ENCODE data around the gene ODR4. TPM values are rescaled to one million over a fixed set of nuclear protein-coding genes. Genes with fewer than 3 reads are reported as not detected.
A peak's percentile ranks its signal among the peaks of the same experiment; 100 is the strongest.
"Not testable (repeated sequence)": the region's sequence is repeated elsewhere in the genome, so short reads cannot be mapped to it uniquely, and the experiment has no call there.

Gene ODR4
- total RNA-seq, 1 donor: 13.8 TPM

DNA sequence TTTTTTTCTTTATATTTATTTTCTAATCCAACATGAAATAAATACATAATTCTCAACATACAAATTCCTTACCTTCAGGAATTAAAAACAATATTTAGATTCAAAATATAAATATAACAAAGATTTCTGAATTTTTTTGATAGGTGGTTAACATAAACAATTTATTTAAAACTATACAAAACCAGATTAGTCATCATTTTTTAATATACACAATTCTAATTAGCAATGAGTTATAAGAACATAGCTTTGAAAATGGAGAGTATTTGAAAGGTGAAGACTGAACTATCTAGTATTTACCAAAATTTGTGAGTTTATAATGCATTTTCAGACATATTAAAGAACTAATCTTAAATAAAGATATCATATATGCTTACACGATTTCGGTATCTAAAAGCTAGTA is 38.1 kb upstream of the ODR4 start:
- Histone ChIP-seq H2AFZ (ENCODE audit: low read length) (no peak overlapping the region), H3K9me3 (ENCODE audit: low read depth, low read length) (no peaks in the 10 kb centered on the region), H3K4me2 (ENCODE audit: insufficient read depth, low read length) (no peak overlapping the region), H3K79me2 (ENCODE audit: insufficient read depth, low read length) (no peaks in the 10 kb centered on the region), H4K20me1 (ENCODE audit: insufficient read depth, low read length) (no peaks in the 10 kb centered on the region), H3K4me1 (ENCODE audit: insufficient read depth, low read length) (no peaks in the 10 kb centered on the region), H3K4me3 (ENCODE audit: insufficient read depth, low read length) (no peak overlapping the region), H3K36me3 (ENCODE audit: insufficient read depth, low read length) (peaks cover 88% of the 10 kb centered on the region), H3K27me3 (ENCODE audit: insufficient read depth, low read length) (no peaks in the 10 kb centered on the region), H3K27ac (ENCODE audit: low read depth, low read length) (no peak overlapping the region)
- TF ChIP-seq, protein P1, sequence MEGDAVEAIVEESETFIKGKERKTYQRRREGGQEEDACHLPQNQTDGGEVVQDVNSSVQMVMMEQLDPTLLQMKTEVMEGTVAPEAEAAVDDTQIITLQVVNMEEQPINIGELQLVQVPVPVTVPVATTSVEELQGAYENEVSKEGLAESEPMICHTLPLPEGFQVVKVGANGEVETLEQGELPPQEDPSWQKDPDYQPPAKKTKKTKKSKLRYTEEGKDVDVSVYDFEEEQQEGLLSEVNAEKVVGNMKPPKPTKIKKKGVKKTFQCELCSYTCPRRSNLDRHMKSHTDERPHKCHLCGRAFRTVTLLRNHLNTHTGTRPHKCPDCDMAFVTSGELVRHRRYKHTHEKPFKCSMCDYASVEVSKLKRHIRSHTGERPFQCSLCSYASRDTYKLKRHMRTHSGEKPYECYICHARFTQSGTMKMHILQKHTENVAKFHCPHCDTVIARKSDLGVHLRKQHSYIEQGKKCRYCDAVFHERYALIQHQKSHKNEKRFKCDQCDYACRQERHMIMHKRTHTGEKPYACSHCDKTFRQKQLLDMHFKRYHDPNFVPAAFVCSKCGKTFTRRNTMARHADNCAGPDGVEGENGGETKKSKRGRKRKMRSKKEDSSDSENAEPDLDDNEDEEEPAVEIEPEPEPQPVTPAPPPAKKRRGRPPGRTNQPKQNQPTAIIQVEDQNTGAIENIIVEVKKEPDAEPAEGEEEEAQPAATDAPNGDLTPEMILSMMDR (IDR thresholded peaks at IDR 0.05; ENCODE audit: extremely low read depth, low read depth, low read length): no peak
- DNase-seq (ENCODE audit: insufficient read length, low spot score, missing footprints): no peak

DNA sequence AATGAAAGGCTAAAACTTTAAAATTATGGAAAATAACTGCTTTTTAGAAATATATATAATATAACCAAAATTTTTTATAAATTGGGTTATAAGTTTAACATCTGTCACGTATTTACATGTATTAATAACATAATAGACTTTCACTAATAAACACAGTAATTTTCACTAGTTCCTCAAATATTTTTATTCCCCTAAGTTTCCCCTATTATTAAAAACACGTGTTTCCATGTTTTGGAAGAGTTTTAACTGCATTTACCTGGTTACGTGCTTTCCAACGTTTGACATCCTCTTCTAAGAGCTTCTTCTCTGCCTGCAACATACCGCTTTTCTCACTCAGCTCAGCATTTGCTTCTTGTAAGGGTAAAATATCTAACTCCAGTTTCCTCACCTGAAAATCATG is 34.9 kb upstream of the ODR4 start:
- H3K9me3 ChIP-seq (ENCODE audit: low read depth, low read length): no peaks in the 10 kb centered on the region
- peaks cover 83% of the 10 kb centered on the region for H3K36me3 ChIP-seq (ENCODE audit: insufficient read depth, low read length)
- no peaks in the 10 kb centered on the region for H3K79me2 ChIP-seq (ENCODE audit: insufficient read depth, low read length)
- H4K20me1 ChIP-seq (ENCODE audit: insufficient read depth, low read length): no peaks in the 10 kb centered on the region
- TF ChIP-seq, protein P1 (IDR thresholded peaks at IDR 0.05; ENCODE audit: extremely low read depth, low read depth, low read length): no peak
- H3K4me3 ChIP-seq (ENCODE audit: insufficient read depth, low read length): no peak overlapping the region
- H3K4me2 ChIP-seq (ENCODE audit: insufficient read depth, low read length): no peak overlapping the region
- DNase-seq (ENCODE audit: insufficient read length, low spot score, missing footprints): no peak
- H3K27me3 ChIP-seq (ENCODE audit: insufficient read depth, low read length): no peaks in the 10 kb centered on the region
- H3K27ac ChIP-seq (ENCODE audit: low read depth, low read length): no peak overlapping the region
- no peaks in the 10 kb centered on the region for H3K4me1 ChIP-seq (ENCODE audit: insufficient read depth, low read length)
- no peak overlapping the region for H2AFZ ChIP-seq (ENCODE audit: low read length)

DNA sequence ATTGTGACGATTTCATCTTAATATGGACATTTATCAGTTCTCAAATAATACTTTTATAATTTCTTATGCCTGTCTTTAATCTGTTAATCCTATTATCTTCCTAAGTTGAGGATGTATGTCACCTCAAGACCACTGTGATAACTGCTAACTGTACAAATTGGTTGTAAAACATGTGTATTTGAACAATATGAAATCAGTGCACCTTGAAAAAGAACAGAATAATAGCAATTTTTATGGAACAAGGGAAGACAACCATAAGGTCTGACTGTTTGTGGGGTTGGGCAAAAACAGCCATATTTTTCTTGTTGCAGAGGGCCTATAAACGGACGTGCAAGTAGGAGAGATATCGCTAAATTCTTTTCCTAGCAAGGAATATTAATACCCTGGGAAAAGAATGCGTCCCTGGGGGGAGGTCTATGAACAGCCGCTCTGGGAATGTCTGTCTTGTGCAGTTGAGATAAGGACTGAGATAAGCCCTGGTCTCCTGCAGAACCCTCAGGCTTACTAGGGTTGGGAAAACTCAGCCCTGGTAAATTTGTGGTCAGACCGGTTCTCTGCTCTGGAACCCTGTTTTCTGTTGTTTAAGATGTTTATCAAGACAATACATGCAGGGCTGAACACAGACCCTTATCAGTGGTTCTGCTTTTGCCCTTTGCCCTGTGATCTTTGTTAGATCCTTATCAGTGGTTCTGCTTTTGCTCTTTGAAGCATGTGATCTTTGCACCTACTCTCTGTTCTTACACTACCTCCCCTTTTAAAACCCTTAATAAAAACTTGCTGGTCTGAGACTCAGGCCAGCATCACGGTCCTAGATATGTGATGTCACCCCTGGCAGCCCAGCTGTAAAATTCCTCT is 27.6 kb upstream of the ODR4 start:
- H4K20me1 ChIP-seq (ENCODE audit: insufficient read depth, low read length); H3K27me3 ChIP-seq (ENCODE audit: insufficient read depth, low read length); H3K79me2 ChIP-seq (ENCODE audit: insufficient read depth, low read length); H3K4me3 ChIP-seq (ENCODE audit: insufficient read depth, low read length); DNase-seq (ENCODE audit: insufficient read length, low spot score, missing footprints); H3K27ac ChIP-seq (ENCODE audit: low read depth, low read length); H3K4me1 ChIP-seq (ENCODE audit: insufficient read depth, low read length); H3K9me3 ChIP-seq (ENCODE audit: low read depth, low read length); H2AFZ ChIP-seq (ENCODE audit: low read length); H3K4me2 ChIP-seq (ENCODE audit: insufficient read depth, low read length): not testable (repeated sequence)
- peaks cover 74% of the 10 kb centered on the region for H3K36me3 ChIP-seq (ENCODE audit: insufficient read depth, low read length)

DNA sequence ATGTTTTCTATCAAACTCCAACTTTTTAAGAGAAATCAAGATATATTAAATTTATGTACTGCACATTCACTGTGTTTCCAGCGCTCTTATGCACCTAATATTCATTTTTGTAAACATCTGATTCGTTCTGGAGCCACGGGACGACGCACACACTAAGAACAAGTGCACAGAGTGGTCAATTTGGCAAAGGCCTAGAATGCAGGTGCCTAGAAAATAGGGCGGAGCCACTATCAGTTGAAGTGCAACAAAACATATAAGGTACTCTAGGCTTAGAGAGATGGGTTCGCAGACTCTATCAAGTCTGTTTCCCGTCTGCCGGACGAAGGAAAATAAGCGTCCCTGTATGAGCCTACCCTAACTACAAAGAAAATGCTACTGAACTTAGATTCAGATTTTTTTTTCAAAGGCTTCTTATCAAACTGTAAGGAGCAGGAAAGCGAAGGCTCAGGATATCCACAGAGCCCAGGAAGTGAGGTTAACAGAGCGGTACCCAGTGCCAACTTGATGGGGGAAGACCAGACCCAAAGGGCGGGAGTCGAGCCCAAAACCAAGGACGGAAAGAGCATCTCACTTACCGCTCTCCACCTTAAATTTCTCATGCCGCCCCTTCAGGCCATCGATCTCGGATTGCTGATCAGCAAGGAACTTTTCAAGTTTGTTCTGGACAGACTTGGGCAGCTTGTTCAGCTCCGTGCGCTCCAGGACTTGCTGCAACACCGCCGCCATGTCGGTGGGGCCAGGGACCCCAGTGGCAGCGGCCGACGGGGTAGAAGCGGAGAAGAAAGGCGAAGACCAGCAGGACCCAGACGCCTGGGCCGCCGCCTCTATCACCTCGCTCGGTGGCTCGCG is 1.1 kb upstream of the ODR4 start:
- Histone ChIP-seq H3K27me3 (ENCODE audit: insufficient read depth, low read length) (no peaks in the 10 kb centered on the region), H3K4me1 (ENCODE audit: insufficient read depth, low read length) (peaks cover 17% of the 10 kb centered on the region), H3K36me3 (ENCODE audit: insufficient read depth, low read length) (peaks cover 32% of the 10 kb centered on the region), H3K9me3 (ENCODE audit: low read depth, low read length) (no peaks in the 10 kb centered on the region), H3K27ac (ENCODE audit: low read depth, low read length) (peak overlapping the region; percentile 99), H4K20me1 (ENCODE audit: insufficient read depth, low read length) (peaks cover 6% of the 10 kb centered on the region), H2AFZ (ENCODE audit: low read length) (peak overlapping the region; percentile 86), H3K79me2 (ENCODE audit: insufficient read depth, low read length) (peaks cover 72% of the 10 kb centered on the region), H3K4me2 (ENCODE audit: insufficient read depth, low read length) (peak overlapping the region; percentile 83), H3K4me3 (ENCODE audit: insufficient read depth, low read length) (peak overlapping the region; percentile 89)
- TF ChIP-seq, protein P1 (IDR thresholded peaks at IDR 0.05; ENCODE audit: extremely low read depth, low read depth, low read length): no peak
- DNase-seq (ENCODE audit: insufficient read length, low spot score, missing footprints): no peak

Data from osteoblast (primary cell).